NOMO-1 treated with dmso at 0.1 percent for 144 hours (cell line): Measurements from ENCODE around the gene USP3.
"Not testable (repeated sequence)": the region's sequence is repeated elsewhere in the genome, so short reads cannot be mapped to it uniquely, and the experiment has no call there.

Source experiments
- DNase-seq: peaks from one replicate; lab custom pipeline; 2025; ENCODE audit not compliant: unreplicated experiment; lab: John Stamatoyannopoulos, UW

Gene USP3

GRCh38 chr15:63476229-63476632 is 28.2 kb upstream of the USP3 start:
- no peak for DNase-seq

GRCh38 chr15:63478243-63478642 is 26.1 kb upstream of the USP3 start:
- no peak for DNase-seq

- DNase-seq, result no peak
Measured at GRCh38 chr15:63480441-63480821, 24.0 kb upstream of the USP3 start.

- no peak for DNase-seq
Measured at GRCh38 chr15:63481105-63481810, 23.1 kb upstream of the USP3 start.

GRCh38 chr15:63482874-63483323 is 21.5 kb upstream of the USP3 start:
- DNase-seq, result no peak

- DNase-seq, result no peak
Measured at GRCh38 chr15:63483521-63484371, 20.6 kb upstream of the USP3 start.

- no peak for DNase-seq
Measured at GRCh38 chr15:63484433-63485186, 19.8 kb upstream of the USP3 start.

GRCh38 chr15:63487076-63487757 is 17.2 kb upstream of the USP3 start:
- DNase-seq, result peak; percentile 69

GRCh38 chr15:63487758-63488397 is 16.5 kb upstream of the USP3 start:
- DNase-seq, result not testable (repeated sequence)

- DNase-seq, result no peak
Measured at GRCh38 chr15:63488398-63488960, 15.9 kb upstream of the USP3 start.

GRCh38 chr15:63489352-63489751 is 15.0 kb upstream of the USP3 start:
- no peak for DNase-seq

GRCh38 chr15:63490345-63491034 is 13.9 kb upstream of the USP3 start:
- peak; percentile 90 for DNase-seq

- DNase-seq, result peak; percentile 70
Measured at GRCh38 chr15:63491116-63491827, 13.1 kb upstream of the USP3 start.

- no peak for DNase-seq
Measured at GRCh38 chr15:63491979-63492378, 12.4 kb upstream of the USP3 start.

GRCh38 chr15:63492541-63493077 is 11.8 kb upstream of the USP3 start:
- DNase-seq, result no peak

GRCh38 chr15:63493436-63493835 is 11.0 kb upstream of the USP3 start:
- DNase-seq, result no peak

GRCh38 chr15:63494408-63494807 is 10.0 kb upstream of the USP3 start:
- no peak for DNase-seq

- DNase-seq, result no peak
Measured at GRCh38 chr15:63495343-63495742, 9.1 kb upstream of the USP3 start.
